K562 (cell line): ENCODE measurements around the gene PYGM. TPM values are rescaled to one million over a fixed set of nuclear protein-coding genes. Genes with fewer than 3 reads are reported as not detected.

ENCODE experiments used
- MGA ChIP-seq: fragments of 450-650 bp; IDR thresholded peaks from 2 replicates; pipeline ENCODE4 v1.6.1; 2016; ENCODE audit warnings: mild to moderate bottlenecking, moderate library complexity
- polyA plus RNA-seq, 8 experiments: library from polyadenylated mRNA; depleted of rRNA in 4 of 8; stranded (reverse) in 5 of 8; unstranded in 3 of 8; fragments of >200 nt; fragmentation: Nextera tagmentation in 2 of 8; fragmentation: Illumina TruSeq in 1 of 8; extraction: Ambion mirVana in 2 of 8; extraction: Trizol in 1 of 8; gene quantifications; 2 replicates each; pipeline versions ENCODE4 v1.2.1 to v1.2.3, GENCODE V29; 2011 to 2014; ENCODE audit warnings: inconsistent platforms in 1 of 8, missing spikeins in 1 of 8
- total RNA-seq, 7 experiments: library from RNA; depleted of rRNA in 6 of 7; stranded (reverse); fragments of >200 nt in 6 of 7; fragmentation: Illumina TruSeq in 2 of 7; extraction: Trizol in 2 of 7; gene quantifications; 2 replicates each; pipeline versions ENCODE4 v1.2.1 to v1.2.3, GENCODE V29; 2011 to 2021; ENCODE audit warnings: low replicate concordance in 1 of 7

Gene PYGM
- total and polyA plus RNA-seq, 9 of the 15 experiments (the other 6 are each of a cell fraction or from before 2014, with no cell fraction given), result 0.07 to 1.5 (median 0.68) TPM

GRCh38 chr11:64759131-64759721 is 548 bp downstream of the PYGM start (continued):
- TF ChIP-seq MGA, result no peak
